BLaER1 (cell line): ENCODE measurements around the gene CASZ1.

Experiments used
- H3K27ac ChIP-seq: shearing (Covaris generic); formaldehyde crosslinking; 2 replicates; pipeline ENCODE4 v1.8.1; 2022
- H3K27me3 ChIP-seq: shearing (Covaris generic); formaldehyde crosslinking; 2 replicates; pipeline ENCODE4 v1.8.1; 2022
- H3K36me3 ChIP-seq: shearing (Covaris generic); formaldehyde crosslinking; 2 replicates; pipeline ENCODE4 v1.8.1; 2022
- H3K4me1 ChIP-seq: shearing (Covaris generic); formaldehyde crosslinking; 2 replicates; pipeline ENCODE4 v1.8.1; 2022
- H3K4me2 ChIP-seq: shearing (Covaris generic); formaldehyde crosslinking; 2 replicates; pipeline ENCODE4 v1.8.1; 2022
- H3K4me3 ChIP-seq: shearing (Covaris generic); formaldehyde crosslinking; 2 replicates; pipeline ENCODE4 v1.8.1; 2022
- H3K9ac ChIP-seq: shearing (Covaris generic); formaldehyde crosslinking; 2 replicates; pipeline ENCODE4 v1.8.1; 2022
- H3K9me3 ChIP-seq: shearing (Covaris generic); formaldehyde crosslinking; 2 replicates; pipeline ENCODE4 v1.8.1; 2022
- H4K20me1 ChIP-seq: shearing (Covaris generic); formaldehyde crosslinking; 2 replicates; pipeline ENCODE4 v1.8.1; 2022
- Cebpa-rat ChIP-seq: shearing (Covaris generic); IDR thresholded peaks from 2 replicates; pipeline ENCODE4 v1.8.1; 2022

CASZ1 gene

DNA sequence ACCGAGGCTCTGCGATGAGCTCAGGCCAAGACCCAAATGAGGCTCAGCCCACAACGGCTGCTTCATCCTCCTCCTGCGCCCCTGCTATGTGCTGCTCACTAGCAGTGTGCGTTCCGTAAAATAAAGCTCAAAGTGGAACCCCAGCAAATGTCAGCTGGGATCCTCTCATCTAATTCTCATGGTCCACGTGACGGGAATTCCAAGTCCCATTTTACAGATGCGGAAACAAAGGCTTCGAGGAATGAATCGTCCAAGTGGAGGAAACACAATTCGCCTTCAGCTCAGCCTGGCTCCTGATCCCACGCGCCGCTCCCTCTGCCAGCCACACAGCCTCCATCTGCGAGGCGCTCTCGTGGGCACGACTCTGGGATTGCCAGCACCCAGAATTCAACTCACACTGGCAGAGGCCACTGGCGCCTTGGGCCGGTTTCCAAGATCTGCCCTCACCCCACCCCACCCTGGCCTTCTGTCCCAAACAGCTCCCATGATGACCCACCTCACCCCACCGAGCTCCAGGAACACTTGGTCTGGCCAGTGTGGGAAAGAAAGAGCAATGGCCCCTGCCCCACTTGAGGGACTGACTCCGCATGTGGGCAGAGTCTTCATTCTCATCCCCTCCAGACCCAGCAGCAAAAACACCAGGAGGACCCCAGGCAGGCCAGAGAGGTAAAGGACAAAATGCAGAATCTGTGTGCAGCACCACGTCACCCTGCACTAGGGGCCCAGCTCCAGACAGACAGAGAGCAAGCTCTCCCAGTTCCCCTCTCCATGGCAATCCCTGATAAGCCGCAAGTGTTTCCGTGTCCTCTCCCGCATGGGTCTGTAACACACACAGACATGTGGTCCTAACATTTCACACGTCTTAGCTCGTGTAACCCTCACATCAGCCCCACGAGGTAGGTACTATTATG lies 10.5 kb downstream of the CASZ1 start:
- no peak overlapping the region for H3K4me3 ChIP-seq
- no peak overlapping the region for H3K9ac ChIP-seq
- no peaks in the 10 kb centered on the region for H3K36me3 ChIP-seq
- peaks cover 58% of the 10 kb centered on the region for H3K27me3 ChIP-seq
- TF ChIP-seq Cebpa-rat = no peak
- H3K27ac ChIP-seq = no peak overlapping the region
- H3K4me1 ChIP-seq = no peaks in the 10 kb centered on the region
- H4K20me1 ChIP-seq = peaks cover 39% of the 10 kb centered on the region
- no peak overlapping the region for H3K4me2 ChIP-seq
- H3K9me3 ChIP-seq = no peaks in the 10 kb centered on the region

DNA sequence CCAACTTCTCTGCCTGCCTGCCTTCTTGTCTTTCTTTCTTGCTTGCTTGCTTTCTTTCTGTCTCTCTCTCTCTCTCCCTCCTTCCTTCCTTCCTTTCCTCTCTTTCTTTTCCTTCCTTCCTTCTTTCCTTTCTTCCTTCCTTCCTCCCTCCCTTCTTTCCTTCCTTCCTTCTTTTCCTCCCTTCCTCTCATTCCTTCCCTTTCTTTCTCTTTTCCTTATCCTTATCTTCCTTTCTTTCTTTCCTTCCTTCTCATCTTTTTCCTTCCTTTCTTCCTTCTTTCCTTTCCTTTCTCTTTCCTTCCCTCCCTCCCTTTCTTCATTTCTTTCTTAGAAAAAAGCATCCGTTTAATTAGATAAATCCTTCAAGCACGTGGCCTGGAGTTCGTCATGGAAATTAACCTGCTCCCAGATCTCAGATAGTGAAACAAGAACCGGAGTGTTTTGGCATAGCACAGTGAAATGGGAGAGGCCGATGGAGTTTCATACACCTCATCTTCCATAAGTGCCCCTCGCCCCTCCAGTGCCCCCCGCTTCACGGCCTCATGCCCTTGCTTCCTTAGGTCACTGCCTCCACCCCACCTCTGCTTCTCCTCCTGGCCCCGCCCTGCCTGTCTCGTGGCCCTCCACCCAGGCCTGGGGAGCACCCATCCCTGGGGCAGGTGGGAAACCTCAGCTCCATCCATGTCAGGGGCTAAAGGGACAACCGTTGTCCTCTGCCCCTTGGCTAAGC lies 11.3 kb downstream of the CASZ1 start:
- TF ChIP-seq Cebpa-rat = no peak
- H3K4me1 ChIP-seq = no peaks in the 10 kb centered on the region
- H3K9ac ChIP-seq = no peak overlapping the region
- H3K4me2 ChIP-seq = no peak overlapping the region
- H4K20me1 ChIP-seq = peaks cover 31% of the 10 kb centered on the region
- no peaks in the 10 kb centered on the region for H3K9me3 ChIP-seq
- H3K27ac ChIP-seq = no peak overlapping the region
- peaks cover 50% of the 10 kb centered on the region for H3K27me3 ChIP-seq
- H3K4me3 ChIP-seq = no peak overlapping the region
- H3K36me3 ChIP-seq = no peaks in the 10 kb centered on the region

DNA sequence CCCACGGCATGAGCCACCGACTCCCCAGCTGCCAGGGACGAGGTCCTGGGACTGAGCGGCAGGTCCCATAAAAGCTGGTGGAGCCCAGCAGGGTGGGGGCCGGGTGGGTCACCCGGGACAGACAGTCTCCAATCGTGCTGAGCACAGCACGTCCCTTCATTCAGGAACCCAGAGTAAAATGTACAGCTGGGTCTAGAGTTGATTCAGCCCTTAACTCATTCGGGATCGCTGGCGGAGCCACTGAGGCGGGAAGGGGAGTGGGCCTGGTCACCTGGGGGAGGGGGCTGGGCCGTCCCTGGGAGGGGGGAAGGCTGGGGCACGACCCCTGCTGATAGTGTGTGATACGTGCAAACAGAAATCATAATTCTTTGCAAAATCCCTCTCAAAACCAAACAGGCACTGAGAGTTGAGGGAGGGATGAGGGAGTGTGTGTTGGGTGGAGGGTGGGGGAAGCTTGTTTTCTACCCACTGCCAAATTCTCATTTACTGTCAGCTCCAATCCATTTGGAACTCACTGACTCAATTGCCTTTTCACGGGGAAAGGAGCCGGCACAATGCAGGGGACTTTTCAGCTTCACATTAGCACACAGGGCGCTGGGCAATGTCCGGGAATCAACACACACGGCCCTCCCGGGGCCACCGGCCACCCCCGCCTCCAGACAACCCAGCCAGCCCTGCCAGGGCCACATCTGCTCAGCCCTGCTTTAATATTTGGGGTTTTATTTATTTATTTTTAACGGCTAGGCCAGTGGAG lies 13.8 kb downstream of the CASZ1 start:
- peaks cover 7% of the 10 kb centered on the region; the same call in 1 of the 2 replicates for H4K20me1 ChIP-seq
- peaks cover 25% of the 10 kb centered on the region for H3K27me3 ChIP-seq
- no peak for TF ChIP-seq Cebpa-rat
- no peak overlapping the region for H3K4me3 ChIP-seq
- H3K9me3 ChIP-seq = no peaks in the 10 kb centered on the region
- no peak overlapping the region for H3K27ac ChIP-seq
- no peak overlapping the region for H3K4me2 ChIP-seq
- H3K36me3 ChIP-seq = no peaks in the 10 kb centered on the region
- H3K9ac ChIP-seq = no peak overlapping the region
- H3K4me1 ChIP-seq = no peaks in the 10 kb centered on the region

DNA sequence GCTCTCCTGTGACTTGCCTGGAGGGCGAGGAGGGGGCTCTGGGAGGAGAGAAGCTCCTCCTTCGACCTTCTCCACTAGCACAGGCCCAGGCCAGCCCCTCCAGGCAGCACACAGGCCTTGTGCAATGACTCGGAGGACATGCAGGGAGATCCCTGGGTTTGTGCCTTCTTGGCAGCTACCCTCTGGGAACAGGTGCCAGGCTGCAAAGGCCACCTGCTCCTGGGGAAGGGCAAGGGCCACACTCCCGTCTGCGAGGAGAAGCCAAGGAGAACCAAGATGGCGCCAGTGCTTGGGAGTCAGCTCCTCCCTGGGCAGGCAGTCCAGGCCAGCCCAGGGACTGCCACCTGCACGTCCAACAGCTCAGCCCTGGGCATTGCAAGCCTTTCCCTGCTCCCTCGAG lies 15.3 kb downstream of the CASZ1 start:
- TF ChIP-seq Cebpa-rat = no peak
- H3K27ac ChIP-seq = no peak overlapping the region

DNA sequence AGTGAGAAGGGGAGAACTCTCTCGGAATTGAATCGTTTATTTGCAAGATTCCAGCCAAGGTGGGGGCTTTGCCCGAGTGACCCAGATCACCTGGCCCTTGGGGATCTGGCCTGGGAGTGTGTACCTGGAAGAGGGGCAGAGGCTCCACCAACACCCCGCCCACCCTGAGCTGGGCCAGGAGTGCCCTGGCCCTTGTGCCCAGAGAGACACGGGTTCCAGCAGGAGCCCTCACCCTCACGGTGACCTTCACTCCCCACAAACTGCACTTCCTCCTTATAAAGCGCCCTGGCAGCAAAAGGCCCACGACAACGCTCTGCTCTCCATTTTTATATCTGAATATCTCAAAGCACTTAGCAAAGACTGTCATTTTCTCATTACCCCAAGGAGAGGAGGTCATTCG lies 16.6 kb downstream of the CASZ1 start:
- Histone ChIP-seq H3K27me3 (peaks cover 8% of the 10 kb centered on the region; the same call in 1 of the 2 replicates), H3K4me3 (no peak overlapping the region), H4K20me1 (no peaks in the 10 kb centered on the region), H3K4me2 (no peak overlapping the region), H3K9me3 (no peaks in the 10 kb centered on the region), H3K9ac (no peak overlapping the region), H3K36me3 (no peaks in the 10 kb centered on the region), H3K27ac (no peak overlapping the region), H3K4me1 (no peaks in the 10 kb centered on the region)
- TF ChIP-seq Cebpa-rat = no peak

More for the DNA sequence above, 15.3 kb downstream of the CASZ1 start:
- H3K9me3 ChIP-seq = no peaks in the 10 kb centered on the region
- no peak overlapping the region for H3K4me3 ChIP-seq
- no peak overlapping the region for H3K9ac ChIP-seq
- no peaks in the 10 kb centered on the region for H3K36me3 ChIP-seq
- no peak overlapping the region for H3K4me2 ChIP-seq
- no peaks in the 10 kb centered on the region; the same call in 1 of the 2 replicates for H4K20me1 ChIP-seq
- no peaks in the 10 kb centered on the region for H3K4me1 ChIP-seq
- H3K27me3 ChIP-seq = peaks cover 16% of the 10 kb centered on the region

DNA sequence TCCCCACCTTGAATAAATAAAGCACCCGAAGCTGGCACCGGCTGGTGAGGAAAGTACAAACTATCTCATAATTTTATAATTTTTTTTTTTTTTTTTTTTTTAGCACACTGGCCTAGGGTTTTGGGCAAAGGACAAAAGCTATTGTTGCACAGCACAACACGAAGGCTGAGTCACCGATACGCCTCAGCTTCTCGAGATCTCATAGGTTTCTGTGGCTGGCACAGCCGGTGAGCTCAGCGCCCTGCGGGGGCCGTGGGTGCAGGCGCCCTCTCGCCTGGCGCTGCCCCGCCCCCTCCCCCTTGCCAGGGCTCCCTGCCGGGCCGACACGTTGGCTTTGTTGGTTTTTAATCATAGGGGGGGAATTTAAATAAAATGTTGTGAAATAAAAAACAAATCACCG lies 17.2 kb downstream of the CASZ1 start:
- Histone ChIP-seq H3K36me3 (no peaks in the 10 kb centered on the region), H4K20me1 (no peaks in the 10 kb centered on the region), H3K4me1 (no peaks in the 10 kb centered on the region), H3K4me3 (no peak overlapping the region), H3K9ac (no peak overlapping the region), H3K27ac (no peak overlapping the region), H3K9me3 (no peaks in the 10 kb centered on the region), H3K4me2 (no peak overlapping the region), H3K27me3 (peaks cover 8% of the 10 kb centered on the region; the same call in 1 of the 2 replicates)
- TF ChIP-seq Cebpa-rat = no peak

DNA sequence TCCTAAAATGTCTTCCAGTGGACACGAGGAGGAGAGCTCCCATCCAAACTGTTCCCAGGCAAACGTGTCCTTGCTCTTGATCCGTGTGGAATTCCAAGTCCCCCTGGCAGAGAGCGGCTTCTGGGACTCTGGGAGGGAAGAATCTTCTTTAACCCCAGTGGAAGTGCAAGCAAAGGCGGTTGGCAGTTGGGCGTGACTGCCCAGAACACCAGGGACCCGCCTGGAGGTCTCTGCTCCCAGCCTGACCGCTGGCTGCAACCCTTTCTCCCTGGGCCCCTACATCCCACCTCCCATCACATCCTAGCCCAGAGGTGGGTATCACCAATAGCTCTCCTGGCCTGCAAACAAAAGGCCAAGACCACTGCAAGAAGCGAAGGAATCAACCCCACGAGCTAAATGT lies 17.8 kb downstream of the CASZ1 start:
- Histone ChIP-seq H3K4me2 (no peak overlapping the region), H3K4me1 (no peaks in the 10 kb centered on the region), H3K27ac (no peak overlapping the region), H3K27me3 (peaks cover 8% of the 10 kb centered on the region; the same call in 1 of the 2 replicates), H4K20me1 (no peaks in the 10 kb centered on the region), H3K36me3 (no peaks in the 10 kb centered on the region), H3K4me3 (no peak overlapping the region), H3K9me3 (no peaks in the 10 kb centered on the region), H3K9ac (no peak overlapping the region)
- no peak for TF ChIP-seq Cebpa-rat

DNA sequence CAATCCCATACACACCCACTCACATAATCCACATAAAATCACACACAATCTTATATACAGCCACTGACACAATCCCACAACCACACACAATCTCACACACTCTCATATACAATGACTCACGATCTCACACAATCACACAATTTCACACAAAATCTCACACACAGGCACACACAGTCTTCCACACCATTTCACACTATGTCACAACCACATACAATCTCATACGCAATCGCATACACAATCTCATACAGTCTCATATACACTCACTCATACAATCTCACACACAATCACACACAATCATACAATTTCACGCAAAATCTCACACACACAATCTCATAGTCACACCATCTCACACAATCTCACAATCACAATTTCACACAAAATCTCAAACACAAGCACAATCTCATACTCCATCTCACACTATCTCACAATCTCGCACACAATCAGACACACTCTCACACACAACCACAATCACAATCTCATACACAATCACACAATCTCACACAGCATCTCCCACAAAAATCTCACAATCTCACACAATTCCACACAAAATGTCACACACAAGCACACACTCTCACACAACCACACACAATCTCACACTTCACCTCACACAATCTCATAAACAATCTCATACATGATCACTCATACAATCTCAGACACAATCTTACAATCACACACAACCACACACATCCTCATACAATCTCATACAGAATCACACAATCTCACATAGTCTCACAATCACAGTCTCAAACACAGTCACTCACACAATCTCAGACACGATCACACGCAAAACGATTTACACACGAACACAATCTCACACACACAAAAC lies 18.5 kb downstream of the CASZ1 start:
- no peaks in the 10 kb centered on the region for H4K20me1 ChIP-seq
- H3K4me2 ChIP-seq = no peak overlapping the region
- H3K9ac ChIP-seq = no peak overlapping the region
- no peak for TF ChIP-seq Cebpa-rat
- no peak overlapping the region for H3K27ac ChIP-seq
- no peaks in the 10 kb centered on the region for H3K36me3 ChIP-seq
- no peaks in the 10 kb centered on the region for H3K4me1 ChIP-seq
- H3K27me3 ChIP-seq = peaks cover 8% of the 10 kb centered on the region; the same call in 1 of the 2 replicates
- H3K9me3 ChIP-seq = no peaks in the 10 kb centered on the region
- no peak overlapping the region for H3K4me3 ChIP-seq
